Ramos (cell line): Measurements from ENCODE around the gene CPA1.

ENCODE experiments used
- in situ Hi-C: fragments of 300-500 bp; cut with MboI; formaldehyde crosslinking; loops from one replicate; pipeline ENCODE4 v1.14.3; 2022; ENCODE audit warnings: low sequenced_read_pairs; ENCODE audit not compliant: unreplicated experiment

The CPA1 gene

DNA sequence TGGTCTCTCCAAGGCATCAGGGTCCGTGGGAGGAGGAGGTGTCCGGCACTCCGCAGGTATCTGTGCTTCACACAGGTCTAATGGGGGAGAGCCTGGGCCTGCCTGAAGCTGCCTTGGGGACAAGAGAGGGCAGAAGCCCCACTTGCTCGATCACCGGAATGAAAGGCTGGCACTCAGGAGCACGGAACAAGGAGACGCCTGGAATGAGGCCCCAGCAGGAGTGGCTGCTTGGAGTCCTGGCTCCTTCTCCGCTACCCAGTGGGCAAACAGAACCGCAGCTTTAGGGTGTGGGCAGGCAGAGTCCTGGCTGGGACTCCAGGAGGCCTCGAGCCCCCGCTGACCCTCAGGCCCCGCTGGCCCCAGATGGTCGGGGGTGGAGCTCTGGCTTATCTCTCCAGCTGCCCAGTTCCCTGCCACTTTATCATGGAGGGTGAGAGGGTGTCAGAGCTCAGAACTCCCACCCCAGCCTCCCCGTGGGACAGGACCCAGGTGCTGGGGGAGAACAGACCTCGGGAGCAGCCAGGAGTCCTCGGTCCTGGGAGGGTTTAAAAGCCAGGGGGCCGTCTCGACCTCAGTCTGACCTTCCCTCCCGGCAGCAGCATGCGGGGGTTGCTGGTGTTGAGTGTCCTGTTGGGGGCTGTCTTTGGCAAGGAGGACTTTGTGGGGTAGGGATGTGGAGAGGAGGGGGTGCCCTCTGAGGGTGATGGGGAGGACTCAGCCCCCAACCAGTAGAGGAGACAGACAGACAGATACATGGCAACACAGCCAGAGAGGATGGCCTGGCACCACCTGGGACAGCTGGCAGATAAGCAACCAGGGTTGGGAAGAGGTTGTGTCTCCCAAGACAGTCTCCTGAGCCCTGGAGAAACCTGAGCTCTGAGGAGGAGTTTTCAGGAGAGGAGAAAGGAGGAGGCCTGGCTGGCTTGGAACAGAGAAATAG is at the start of gene CPA1:
Gene CPA1 (plus strand): TSS at position 574 of the 940 bp plus-strand sequence. CDS start 27 bp downstream, at position 601.
- in situ Hi-C loops = no loop called here

DNA sequence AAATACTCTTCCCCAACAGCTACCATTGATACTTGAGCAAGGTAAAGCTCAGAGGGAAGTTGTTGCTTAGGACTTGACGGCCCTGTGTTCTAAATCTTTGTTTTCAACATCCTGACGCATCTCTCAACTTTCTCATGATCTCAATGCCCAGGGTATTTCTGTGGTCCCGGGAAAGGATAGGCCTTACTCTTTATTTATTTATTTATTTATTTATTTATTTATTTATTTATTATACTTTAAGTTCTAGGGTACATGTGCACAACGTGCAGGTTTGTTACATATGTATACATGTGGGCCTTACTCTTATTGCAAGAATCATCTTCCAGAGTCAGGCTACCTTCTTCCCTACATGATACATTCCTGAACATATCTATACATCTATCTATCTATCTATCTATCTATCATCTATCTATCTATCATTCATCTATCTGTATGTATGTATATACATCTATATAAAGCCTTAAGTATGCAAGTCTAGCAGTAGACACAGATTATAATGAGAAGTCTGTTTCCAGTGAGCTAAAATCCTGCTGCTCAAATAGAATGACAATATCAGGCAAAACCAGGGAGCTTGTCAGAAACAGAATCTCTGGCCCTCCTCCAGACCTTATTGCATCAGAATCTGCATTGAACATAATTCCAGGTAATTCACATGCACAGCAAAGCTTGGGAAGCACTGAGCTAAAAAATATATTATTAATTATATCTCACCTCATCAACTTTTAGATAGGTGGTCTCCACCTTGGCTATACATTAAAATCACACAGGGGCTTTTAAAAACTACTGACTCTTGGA is 47.8 kb upstream of the CPA1 start:
- in situ Hi-C loops = no loop called here

DNA sequence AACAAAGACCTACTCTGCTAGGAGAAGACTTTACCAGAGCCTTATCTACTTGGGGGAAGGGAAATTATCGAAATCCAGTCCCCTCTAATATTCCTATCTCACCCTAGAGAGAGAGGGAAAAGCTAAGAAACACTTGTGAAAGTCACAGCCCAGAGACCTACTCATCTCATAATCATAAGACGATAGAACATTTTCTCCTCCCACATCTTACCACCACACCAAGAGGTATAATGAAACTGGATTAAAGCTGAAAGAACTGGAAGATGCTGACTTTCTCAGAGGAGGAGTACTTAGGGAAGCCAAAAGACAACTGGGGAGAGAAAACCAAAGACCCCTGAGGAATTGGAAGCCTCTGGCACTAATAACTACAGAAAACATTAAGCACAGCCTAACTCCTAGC is 46.5 kb upstream of the CPA1 start:
- in situ Hi-C loops = no loop called here

DNA sequence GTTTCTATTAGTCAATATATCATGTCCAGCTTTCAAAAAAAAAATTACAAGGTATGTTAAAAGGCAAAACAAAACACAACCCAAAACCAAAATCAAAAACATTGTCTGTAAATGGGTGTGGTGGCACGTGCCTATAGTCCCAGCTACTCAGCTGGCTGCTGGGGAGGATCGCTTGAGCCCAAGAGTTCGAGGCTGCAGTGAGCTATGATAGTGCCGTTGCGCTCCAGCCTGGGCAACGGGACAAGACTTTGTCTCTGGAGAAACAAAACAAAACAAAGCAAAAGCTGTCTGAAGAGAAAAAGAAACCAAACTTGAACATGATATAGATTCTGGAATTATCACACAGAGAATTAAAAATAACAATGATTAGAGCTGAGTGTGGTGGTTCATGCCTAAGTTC is 46.0 kb upstream of the CPA1 start:
- in situ Hi-C loops = no loop called here

DNA sequence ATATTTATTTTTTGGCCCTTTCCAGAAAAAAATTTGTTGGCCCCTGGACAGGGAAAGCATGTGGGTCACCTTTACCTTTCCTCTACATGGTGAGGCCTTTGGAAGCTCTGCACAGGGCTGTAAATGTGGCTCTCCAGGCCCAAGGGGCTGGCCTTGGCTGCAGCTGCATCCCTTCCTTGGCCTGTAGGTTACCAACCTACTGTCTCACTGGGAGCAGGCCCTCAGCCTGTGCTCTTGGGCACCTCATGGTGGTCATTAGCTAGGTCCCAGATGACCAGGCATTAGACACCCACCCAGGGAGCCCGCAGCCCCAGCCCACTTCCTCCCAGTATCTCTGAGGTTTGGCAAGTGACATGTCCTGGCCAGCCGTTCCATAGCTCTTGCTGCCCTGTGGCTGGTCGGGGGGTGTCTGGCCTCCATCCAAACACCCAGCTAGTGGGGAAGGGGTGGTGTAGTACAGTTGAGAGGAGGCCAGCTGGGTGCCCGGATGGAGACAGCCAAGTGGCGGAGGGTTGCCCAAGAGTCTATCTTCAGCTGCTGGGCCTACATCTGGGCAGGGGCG is 42.8 kb upstream of the CPA1 start:
- in situ Hi-C loops = no loop called here

DNA sequence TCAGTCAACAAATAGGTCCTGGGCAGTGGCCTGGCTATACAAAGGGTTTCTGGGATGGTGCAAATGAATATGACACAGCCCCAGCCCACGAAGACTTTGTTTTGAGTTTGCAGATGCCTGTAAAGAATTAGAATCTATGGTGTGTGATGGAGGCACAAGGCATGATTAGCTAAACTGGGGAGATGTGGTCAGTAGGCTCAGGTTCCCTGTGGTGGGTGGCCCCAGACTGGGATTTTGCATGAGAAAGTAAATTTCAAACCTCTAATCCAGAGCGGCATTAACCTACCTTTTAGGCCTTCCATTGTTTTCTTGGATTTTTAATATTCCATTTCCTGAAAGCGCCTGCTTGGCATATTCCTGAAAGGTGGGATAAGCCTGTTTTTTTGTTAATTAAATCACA is 42.1 kb upstream of the CPA1 start:
- in situ Hi-C loops = no loop called here

DNA sequence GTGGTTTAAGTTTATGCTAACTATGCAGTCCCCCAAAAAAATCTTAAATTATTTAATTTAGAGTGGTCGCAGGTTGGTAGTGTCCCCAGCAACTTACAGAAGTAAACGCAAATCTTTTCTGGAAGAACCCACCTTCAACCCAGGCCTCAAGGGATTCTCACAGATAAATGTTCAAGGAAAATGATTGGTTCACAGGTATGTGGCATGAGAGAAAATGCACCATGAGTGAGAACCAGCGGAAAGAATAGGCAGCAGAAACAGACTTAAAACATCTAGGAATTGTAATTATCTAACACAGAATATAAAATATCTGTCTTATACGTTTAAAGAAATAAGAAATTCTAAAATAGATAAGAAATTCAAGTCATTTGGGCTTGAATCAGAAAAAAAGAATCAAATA is 38.4 kb upstream of the CPA1 start:
- in situ Hi-C loops = no loop called here

DNA sequence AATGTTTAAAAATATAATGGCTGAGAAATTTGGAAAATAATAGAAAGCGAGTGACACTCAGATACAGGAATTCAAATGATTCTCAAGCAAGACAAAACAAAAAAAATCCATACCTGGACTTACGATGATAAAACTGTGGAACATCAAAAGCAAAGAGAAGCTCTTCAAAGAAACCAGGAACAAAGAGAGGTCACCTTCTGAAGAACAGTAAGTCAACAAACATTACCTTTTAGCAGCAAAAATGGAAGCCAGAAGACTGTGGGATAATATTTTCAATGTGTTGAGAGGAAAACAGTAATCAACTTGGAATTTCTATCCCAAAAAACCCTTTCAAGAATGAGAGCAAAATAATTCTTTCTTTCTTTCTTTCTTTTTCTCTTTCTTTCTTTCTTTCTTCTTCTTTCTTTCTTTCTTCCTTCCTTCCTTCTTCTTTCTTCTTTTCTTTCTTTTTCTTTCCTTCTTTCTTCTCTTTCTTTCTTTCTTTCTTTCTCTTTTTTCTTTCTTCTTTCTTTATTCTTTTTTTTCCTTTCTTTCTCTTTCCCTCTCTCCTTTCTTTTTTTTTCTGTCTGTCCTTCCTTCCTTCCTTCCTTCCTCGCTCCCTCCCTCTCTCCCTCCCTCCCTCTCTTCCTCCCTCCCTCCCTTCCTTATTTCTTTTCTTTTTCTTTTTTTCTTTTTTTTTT is 37.5 kb upstream of the CPA1 start:
- in situ Hi-C loops = no loop called here

DNA sequence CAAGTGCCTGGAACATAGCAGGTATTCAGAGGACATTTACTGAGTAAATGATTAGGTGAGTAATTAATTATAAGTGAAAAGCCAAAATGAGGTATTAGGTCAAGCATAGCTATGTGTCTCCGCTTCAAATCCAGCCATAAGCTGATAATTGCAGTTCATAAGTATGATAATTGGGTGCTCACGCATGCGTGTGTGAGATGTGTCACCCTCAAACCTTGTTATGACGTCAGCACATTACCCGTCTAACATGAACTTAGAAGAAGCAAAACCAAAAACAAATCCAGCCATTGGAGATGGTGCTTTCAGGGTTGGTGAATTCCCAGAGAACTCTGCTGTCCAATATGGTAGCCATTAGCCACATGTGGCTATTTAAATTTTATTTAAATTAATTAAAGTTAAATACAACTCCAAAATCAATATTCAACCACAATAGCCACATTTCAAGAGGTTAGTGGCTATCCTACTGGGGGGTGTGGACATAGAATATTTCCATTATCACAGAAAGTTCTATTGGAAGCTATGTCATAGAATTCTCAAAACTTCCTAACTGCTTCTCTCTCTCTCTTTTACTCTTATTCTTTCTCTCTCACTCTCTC is 35.9 kb upstream of the CPA1 start, which contains the start of gene CPA5:
Gene CPA5 (plus strand): TSS at position 546 of the 596 bp plus-strand sequence. CDS start 1,670 bp downstream, outside the sequence.
- in situ Hi-C loops = no loop called here

DNA sequence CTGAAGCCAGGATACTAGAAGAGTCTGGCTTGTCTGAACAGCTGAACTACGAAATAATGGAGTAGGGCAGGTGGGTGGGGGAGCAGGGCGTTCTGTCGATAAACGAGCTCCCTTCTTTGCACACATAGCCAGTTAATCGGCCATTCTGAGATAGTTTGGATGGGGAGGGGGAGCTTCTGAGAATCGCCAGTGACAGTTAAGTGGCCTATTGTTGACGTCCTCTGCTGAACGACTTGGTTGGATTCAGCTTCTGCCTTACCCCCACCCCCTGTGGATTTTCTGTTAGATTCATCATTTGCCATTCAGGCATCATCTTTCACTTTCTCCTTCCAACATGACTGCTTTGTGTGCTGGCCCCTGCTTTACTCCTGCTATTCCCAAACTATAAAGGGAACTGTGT is 35.2 kb upstream of the CPA1 start:
- in situ Hi-C loops = no loop called here

DNA sequence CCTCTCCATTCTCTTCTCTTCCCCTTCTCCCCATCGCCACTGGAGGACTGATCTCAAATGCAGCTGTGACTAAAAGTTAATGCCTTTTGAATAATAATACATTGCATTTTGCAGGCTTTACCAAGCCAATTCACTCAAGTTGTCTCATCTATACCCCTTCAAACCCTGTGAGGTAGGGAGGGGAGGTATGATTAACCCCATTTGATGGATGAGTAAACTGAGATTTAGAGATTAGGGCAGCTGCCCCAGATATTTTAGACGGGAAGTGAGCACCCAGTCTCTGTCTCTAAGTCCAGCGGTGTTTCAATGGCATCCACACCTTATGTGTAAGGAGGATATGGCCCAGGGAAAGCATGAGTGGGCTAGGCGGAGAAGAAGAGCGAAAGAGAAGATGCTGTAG is 34.6 kb upstream of the CPA1 start:
- in situ Hi-C loops = no loop called here

DNA sequence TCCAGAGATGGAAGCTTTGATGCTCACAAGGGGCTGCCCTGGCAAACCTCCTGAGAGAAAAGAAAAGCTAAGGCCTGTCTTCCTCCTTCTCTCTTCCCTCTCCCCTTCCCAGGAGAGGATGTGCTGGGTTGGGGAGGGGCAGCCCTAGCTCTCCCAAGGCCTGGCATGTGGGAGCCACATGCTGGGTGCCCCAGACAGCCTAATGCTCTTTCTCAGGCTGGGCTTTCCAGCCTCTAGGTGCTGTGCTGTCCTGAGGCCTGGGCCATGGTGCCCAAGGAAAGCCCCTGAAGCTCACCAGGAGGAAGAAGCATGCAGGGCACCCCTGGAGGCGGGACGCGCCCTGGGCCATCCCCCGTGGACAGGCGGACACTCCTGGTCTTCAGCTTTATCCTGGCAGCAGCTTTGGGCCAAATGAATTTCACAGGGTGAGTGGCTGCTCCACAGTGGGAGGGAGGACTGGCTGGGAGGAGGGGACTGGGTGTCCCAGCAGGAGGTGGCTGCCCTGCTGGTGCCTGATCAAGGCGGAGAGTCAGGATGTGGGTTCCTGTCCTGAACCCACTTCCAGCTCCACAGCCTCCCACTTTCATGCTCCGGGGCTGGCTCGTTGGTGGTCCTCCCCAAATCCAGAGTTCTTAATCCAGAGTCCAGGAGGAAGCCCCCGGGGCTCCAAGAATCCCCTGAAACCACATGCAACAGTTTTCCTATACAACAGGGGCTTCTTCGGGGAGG is 34.0 kb upstream of the CPA1 start:
- in situ Hi-C loops = no loop called here

DNA sequence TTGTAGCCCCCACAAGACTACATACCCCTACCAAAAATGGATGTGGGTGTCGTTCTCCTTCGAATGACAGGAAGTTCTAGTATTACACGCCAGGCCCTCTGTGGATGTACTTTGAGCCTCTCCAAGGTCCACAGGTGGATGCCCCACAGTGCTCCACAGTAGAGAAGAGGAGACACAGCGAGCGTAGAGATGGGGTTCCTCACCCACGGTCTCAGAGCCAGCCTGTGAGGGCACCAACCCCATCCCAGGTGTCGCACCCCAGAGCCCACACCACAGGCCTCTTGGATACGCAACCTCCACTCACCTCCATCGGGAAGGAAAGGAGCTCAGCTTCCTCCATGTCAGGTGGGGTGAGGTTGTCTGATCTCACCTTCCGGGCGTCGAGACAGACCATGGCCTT is 33.4 kb upstream of the CPA1 start:
- in situ Hi-C loops = no loop called here

DNA sequence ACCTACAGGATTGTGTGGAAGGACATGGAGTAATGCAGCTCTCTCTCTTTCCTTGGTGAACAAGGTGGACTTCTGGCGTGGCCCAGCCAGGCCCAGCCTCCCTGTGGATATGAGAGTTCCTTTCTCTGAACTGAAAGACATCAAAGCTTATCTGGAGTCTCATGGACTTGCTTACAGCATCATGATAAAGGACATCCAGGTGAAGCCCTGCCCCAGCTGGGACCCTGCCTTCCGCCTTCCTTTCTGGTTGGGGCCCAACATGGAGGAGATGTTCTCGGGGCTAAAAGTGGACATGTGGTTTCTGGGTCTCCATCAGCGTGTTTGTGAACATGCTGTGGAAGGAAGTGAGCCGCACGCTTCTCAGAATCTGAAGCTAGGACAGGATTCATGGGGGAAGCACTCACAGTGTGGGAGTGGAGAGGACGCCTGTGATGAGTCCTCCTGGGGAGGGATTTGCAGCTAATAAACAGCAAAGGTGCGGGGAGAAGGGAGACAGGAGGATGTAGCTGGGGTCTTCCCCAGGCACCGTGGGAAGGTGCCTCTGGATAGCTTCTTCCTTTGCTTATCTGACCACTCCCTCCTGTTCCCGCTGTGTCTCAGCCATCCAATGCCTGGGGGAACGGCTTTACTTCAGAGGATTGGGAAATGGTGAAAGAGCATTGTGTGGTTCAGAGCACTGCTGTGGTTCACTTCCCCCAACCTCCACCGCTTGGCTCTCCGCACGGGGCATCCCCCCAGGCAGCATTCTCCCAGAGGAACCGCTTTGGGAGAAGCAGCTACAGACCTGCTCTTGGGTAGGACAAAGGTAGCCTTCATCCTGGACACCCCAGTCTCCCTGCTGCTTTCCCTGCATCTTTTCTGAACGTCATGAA is 30.1 kb upstream of the CPA1 start:
- in situ Hi-C loops = no loop called here

DNA sequence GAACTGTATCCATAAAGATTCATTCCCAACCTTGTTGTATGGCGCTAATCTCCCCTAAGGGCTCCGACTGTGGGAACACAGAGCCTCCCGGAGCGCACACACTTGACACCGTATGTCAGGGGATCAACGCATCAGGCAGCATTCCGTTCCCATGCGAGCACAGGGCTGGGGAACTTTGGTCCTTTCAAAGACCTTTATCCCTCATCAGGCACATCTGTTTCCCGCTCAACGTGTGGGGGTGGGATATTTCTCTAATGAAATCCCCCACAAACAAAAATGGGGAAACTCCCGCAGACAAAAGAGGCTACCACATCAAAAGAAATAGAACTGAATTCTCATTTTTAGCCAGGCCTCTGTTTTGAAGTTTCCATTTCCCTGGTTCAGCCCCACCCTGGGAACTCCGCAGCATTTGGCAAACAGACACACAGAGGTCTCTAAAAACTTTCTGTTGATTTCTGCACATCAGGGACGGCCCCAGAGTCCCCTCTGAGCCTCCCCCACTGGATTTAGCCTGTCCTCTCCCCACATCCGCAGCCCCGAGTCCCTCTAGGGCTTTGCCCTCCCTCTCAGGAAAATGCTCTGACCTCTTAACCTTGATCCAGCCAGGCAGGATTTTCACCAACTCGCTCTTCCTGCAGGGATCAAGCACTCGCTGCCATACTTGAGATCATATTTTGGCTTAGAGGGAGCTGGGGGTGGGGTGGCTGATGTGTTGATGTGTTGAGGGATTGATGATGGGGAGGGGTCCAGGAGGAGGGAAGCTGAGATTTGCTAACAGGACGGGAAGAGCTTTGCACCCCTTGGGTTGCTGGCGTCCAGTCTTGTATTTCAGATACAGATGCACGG is 29.1 kb upstream of the CPA1 start:
- in situ Hi-C loops = no loop called here

DNA sequence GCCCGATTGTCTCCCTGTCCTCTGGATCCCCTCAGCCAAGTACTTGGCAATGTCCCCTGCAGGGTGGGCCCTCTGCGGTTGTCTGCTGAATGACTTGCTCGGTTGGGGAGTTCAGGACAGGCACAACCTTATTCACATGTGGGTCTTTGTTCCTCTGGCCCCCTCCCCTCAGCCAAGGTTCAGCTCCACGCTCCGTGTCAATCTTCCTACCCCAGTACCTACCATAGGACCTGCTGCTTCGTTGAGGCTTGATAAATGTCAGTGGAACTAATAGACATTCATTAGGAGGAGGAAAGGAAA is 28.6 kb upstream of the CPA1 start:
- in situ Hi-C loops = no loop called here

DNA sequence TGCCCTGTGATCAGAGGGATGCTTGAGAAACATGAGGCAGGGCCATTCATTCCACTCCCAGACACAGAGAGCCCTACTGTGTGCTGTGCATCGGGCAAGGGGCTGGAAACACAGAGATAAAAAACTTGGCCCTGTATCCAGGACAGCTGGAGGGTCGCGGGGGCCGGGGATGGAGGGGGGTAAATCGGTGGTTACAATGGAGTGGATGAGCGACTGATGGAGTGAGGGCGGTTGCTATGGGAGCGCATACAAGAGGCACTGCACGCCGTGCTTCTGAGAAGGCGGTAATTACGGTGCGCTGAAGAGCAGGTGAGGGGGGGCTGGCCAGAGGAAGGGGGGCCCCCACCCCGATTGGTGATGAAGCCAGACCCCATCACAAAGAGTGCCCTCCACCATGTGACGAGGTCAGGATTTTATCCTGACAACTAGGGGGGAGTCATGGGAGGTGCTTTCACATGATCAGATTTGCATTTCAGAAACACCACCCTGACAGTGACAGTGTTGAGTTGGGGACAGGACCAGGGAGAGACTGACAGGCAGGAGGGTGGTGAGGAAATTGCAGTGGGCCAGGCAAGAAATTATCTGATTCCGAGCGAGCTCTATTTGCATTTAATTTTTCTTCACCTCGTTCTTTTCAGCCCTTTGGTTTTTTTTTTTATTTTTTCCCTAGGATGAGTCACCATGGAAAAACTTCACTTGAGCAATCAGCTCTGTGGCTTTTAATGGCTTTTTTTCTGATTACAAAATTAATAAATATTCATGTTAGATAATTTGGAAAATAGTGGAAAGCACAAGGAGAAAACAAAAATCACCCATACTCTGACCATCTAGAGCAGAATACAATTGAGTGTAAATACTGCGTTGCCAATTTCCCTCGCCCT is 27.9 kb upstream of the CPA1 start:
- in situ Hi-C loops = no loop called here
